Measurements from ENCODE around the gene CCN5.
"Not testable (repeated sequence)": the region's sequence is repeated elsewhere in the genome, so short reads cannot be mapped to it uniquely, and the experiment has no call there.

CCN5 gene

GRCh38 chr20:44695295-44695673 is 19.9 kb upstream of the CCN5 start:
- DNase-seq, result no peak

DNA sequence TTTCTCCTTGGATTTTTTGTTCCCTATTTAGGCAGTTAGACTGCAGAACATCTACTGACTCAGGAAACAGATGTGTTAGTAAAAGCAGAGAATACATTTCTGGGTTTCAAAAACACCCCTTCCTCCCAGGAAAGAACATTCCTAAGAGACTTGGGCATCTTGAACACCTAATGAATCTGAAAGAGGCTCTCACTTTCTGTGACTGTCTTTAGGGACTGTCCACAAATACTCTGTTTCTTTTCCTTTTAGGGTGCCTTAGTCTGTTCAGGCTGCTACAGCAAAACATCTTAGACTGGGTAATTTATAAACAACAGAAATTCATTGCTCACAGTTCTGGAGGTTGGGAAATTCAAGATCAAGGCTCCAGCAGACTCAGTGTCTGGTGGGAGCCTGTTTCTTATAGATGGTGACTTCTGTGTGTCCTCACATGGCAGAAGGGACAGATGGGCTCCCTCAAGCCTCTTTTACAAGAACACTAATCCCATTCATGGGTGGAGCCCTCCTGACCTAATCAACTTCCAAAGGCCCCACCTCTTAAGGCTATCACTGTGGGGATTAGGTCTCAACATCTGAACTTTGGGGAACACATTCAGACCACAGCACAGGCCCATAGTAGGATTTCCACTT is 19.4 kb upstream of the CCN5 start:
- DNase-seq, result no peak

DNA sequence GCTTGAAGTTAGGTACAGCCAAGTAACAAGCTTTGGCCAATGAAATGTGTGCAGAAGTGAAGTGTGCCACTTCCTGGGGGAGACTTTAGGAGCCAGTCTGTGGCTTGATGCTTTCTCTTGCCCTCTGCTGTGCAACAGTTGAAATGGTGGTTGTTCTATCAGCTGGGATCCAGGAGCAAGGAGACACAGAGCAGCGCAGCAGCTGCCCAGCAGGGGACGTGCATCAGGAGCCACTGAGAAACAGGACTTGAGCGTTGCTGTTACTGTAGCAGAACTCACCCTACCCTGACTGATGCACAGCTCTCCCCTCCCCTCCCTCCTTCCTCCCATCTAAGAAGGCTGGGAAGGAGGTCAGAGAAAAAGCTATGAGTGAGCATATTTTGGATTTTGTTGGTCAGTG is 18.9 kb upstream of the CCN5 start:
- DNase-seq, result no peak

GRCh38 chr20:44697041-44697440 is 18.1 kb upstream of the CCN5 start:
- not testable (repeated sequence) for DNase-seq

DNA sequence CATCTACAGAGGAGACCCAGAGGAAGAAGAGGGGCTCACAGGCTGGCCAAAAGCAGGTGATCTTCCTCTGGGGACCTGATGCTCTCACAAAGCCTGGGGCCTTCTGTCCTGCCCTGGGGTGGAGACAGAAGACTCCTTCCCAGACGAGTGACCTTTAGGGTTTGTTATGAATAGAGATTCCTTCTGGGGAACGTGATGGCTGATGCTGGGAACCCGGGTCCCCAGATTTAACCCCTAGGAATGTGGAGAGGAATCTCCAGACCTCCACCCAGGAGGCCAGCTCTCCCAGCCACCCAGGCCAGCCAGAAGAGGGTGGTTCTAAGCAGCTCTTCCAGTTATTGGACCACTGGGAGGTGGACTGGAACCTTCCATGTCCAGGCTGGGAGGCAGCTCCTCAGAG is 16.8 kb upstream of the CCN5 start:
- no peak for DNase-seq

- DNase-seq, result no peak
These were observed 14.9 kb upstream of the CCN5 start for GRCh38 chr20:44700306-44700705.

GRCh38 chr20:44701118-44701857 is 13.9 kb upstream of the CCN5 start:
- DNase-seq, result no peak

- no peak for DNase-seq
These were observed 13.3 kb upstream of the CCN5 start for GRCh38 chr20:44701858-44702256.

DNA sequence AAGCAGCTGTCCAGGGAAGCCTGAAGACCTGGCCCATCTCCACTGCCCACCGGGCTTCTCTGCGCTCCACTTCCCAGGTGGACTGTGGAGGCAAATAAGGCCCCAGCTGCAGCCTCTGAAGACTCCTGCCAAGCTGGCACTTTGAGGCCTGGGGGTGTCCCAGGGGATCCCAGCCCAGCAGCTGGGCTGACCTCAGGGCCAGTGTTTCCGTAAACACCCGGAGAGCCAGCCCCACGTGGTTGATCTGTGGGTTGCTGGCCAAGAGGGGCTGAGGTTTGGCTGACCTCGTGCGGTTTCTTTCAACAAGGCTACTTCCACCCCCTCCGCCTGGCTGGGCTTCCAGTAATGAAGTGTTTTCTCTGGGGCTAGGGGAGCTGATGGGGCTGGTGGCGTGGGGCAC is 12.4 kb upstream of the CCN5 start:
- DNase-seq, result no peak

- no peak for DNase-seq
These were observed 11.8 kb upstream of the CCN5 start for GRCh38 chr20:44703183-44703925.

GRCh38 chr20:44703956-44704488 is 11.1 kb upstream of the CCN5 start:
- no peak for DNase-seq

DNA sequence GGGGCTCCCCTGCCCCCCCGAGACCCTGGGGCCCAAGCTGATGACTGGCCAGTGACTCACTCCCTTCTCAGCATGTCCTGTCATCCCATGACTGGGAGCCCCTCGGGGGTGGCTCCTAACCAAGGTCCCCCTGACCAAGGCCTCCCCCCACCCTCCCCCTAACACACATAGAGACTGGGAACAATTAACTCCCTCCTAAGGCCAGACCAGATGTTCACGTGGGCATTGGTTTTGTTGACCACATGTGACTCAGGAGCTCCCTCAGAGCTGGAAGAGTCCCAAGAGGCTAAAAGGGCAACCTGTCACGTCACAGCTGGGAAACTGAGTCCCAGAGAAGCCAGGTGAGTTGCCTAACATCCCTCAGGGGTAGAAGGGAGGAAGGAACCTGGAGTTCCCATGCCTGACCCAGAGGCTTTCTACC is 10.6 kb upstream of the CCN5 start:
- DNase-seq, result no peak

- no peak for DNase-seq
These were observed 9.6 kb upstream of the CCN5 start for GRCh38 chr20:44705364-44706094.

DNA sequence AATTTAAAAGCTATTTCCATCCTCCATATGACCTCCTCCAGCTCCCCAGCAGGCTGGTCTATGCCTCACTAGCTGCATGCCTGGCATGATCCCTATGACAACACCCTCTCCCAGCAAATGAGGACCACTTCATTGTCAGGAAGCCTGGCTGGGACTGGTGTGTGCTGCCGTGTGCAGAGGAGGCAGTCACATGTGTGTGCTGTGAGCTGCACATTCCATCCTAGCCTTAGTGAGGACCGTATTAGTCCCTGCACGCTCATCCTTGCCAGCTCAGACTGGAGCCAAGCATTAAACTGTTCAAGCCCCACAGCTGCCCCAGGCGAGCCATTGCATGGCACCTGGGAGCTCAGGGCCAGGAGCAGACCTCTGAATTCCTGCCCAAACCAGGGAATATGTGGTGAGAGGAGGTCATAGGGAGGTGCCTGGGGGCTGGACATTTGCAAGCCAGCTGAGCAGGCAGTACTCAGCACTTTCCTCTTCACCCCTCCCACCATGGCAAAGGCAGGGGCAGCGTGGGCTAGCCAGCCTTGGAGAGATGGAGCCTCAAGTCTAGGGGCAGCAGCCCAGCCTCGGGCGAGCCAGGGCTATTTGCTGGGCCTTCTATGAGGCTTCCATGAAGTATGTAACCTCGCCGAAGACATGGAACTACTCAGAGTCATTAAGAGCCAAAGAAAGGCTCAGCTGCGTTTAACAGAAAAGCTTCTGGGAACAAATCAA is 8.7 kb upstream of the CCN5 start:
- no peak for DNase-seq

DNA sequence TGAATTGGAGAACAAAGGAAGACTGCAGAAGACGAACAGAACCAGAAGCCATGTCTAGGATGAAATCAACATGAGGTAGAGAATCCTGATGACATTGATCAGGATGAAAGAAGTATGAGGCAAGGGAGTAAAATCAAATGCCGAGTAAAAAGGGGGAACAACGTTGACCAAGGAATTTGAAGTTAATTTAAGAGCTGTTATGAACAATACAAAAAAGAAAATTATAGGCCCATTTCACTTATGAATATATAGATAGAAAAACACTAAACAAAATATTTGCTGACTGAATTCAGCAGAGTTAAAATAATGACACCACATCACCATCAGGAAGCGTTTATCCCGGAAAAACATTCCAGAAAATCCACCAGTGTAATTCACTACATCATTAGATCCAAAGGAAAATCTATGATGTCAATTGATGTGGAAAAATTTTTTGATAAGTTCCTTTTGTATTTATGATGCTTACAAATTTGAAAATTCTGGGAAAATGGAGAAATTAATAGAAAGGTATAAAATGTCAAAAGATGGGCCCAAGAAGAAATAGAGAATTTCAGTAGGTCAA is 8.1 kb upstream of the CCN5 start:
- DNase-seq, result no peak

GRCh38 chr20:44709380-44709779 is 5.8 kb upstream of the CCN5 start:
- DNase-seq, result no peak

GRCh38 chr20:44709797-44710196 is 5.4 kb upstream of the CCN5 start:
- no peak for DNase-seq

GRCh38 chr20:44711237-44711636 is 3.9 kb upstream of the CCN5 start:
- no peak for DNase-seq

- DNase-seq, result no peak
These were observed 968 bp upstream of the CCN5 start for GRCh38 chr20:44714102-44714700.

DNA sequence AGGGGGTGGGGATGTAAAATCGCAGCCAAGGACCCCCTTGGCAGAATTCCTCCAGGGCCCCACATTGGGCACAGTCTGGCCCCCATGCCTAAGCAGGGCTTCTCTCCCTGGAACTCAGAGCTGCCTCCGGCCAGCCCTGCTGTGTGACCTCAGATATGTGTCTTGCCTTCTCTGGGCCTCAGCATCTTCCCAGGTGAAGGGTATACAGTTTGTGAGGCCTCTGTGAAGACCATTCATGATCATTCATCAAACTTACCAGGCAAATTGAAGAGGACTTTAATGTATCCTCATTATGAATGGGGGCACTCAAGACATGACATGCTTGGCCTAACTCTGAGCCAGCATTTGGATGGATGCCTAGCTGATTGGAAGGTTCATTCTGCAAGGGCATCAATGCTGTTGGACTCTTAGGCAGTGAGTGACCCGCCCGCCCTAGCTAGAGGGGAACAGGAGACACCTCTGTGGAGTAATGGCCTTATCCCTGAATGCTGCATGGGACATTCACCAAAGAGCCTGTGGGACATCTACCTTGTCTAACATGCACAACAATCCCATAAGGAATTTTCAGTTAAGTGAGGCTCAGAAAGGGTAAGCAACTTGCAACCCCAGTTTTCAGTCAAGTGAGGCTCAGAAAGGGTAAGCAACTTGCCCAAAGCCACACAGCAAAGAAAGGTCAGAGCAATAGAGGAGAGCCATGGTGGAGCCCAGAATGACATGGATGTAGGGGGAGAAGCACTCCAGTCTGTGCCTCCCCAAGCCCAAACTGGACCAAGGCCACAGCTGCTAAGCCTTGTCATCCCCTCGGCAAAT is 535 bp downstream of the CCN5 start:
- no peak for DNase-seq
